ENCODE results near the gene ANKRD33B.

GRCh38 chr5:10573487-10574145, 9.7 kb downstream of the ANKRD33B start:
- no peak for TF ChIP-seq POLR2AphosphoS5 (IDR thresholded peaks at IDR 0.05)
- no peak for TF ChIP-seq CTCF (IDR thresholded peaks at IDR 0.05 in 8 of 11, conservative IDR thresholded peaks at IDR 0.05 in 3 of 11)
- no peak for TF ChIP-seq POLR2A (IDR thresholded peaks at IDR 0.05)
